GM19035 (cell line): Measurements from ENCODE around the gene C4B.
"Not testable (repeated sequence)": the region's sequence is repeated elsewhere in the genome, so short reads cannot be mapped to it uniquely, and the experiment has no call there.

Experiments used
- ATAC-seq: cut with Tn5 transposase; IDR thresholded peaks from one replicate; pipeline ENCODE4 v1.9.1; 2021; ENCODE audit not compliant: unreplicated experiment

The C4B gene

GRCh38 chr6:32050562-32050961 is 36.0 kb downstream of the C4B start:
- no peak for ATAC-seq

GRCh38 chr6:32052626-32053025 is 38.0 kb downstream of the C4B start:
- ATAC-seq: not testable (repeated sequence)

- ATAC-seq: not testable (repeated sequence)
These were observed 38.7 kb downstream of the C4B start for GRCh38 chr6:32053314-32053713.

- ATAC-seq: not testable (repeated sequence)
These were observed 41.2 kb downstream of the C4B start for GRCh38 chr6:32055756-32056155.

GRCh38 chr6:32056254-32056653 is 41.7 kb downstream of the C4B start:
- no peak for ATAC-seq

- ATAC-seq: no peak
These were observed 43.4 kb downstream of the C4B start for GRCh38 chr6:32057966-32058365.

GRCh38 chr6:32058511-32058963 is 43.9 kb downstream of the C4B start:
- no peak for ATAC-seq

- no peak for ATAC-seq
These were observed 46.5 kb downstream of the C4B start for GRCh38 chr6:32060966-32061655.

- ATAC-seq: no peak
These were observed 50.1 kb downstream of the C4B start for GRCh38 chr6:32064706-32065105.

- ATAC-seq: not testable (repeated sequence)
These were observed 52.9 kb downstream of the C4B start for GRCh38 chr6:32067521-32067920.

- not testable (repeated sequence) for ATAC-seq
These were observed 53.7 kb downstream of the C4B start for GRCh38 chr6:32068315-32068714.

GRCh38 chr6:32068867-32069266 is 54.3 kb downstream of the C4B start:
- ATAC-seq: no peak

- ATAC-seq: no peak
These were observed 54.9 kb downstream of the C4B start for GRCh38 chr6:32069460-32069859.

- ATAC-seq: no peak
These were observed 55.4 kb downstream of the C4B start for GRCh38 chr6:32069878-32070515.

- ATAC-seq: no peak
These were observed 56.4 kb downstream of the C4B start for GRCh38 chr6:32070814-32071543.

GRCh38 chr6:32073101-32073500 is 58.5 kb downstream of the C4B start:
- ATAC-seq: no peak

- ATAC-seq: no peak
These were observed 59.0 kb downstream of the C4B start for GRCh38 chr6:32073613-32074012.

GRCh38 chr6:32074996-32075532 is 60.5 kb downstream of the C4B start:
- no peak for ATAC-seq

GRCh38 chr6:32075781-32076180 is 61.2 kb downstream of the C4B start:
- ATAC-seq: no peak

GRCh38 chr6:32076321-32076809 is 61.8 kb downstream of the C4B start:
- ATAC-seq: no peak

GRCh38 chr6:32079566-32080290 is 65.1 kb downstream of the C4B start:
- ATAC-seq: no peak
